Fibroblast of peridontal ligament (primary cell): ENCODE results near the gene PRKCI.
"Not testable (repeated sequence)": the region's sequence is repeated elsewhere in the genome, so short reads cannot be mapped to it uniquely, and the experiment has no call there.

Experiments
- DNase-seq: peaks from one replicate; pipeline ENCODE4 v3.0.0-alpha.2; 2010; ENCODE audit errors: extremely low read depth

Gene PRKCI

DNA sequence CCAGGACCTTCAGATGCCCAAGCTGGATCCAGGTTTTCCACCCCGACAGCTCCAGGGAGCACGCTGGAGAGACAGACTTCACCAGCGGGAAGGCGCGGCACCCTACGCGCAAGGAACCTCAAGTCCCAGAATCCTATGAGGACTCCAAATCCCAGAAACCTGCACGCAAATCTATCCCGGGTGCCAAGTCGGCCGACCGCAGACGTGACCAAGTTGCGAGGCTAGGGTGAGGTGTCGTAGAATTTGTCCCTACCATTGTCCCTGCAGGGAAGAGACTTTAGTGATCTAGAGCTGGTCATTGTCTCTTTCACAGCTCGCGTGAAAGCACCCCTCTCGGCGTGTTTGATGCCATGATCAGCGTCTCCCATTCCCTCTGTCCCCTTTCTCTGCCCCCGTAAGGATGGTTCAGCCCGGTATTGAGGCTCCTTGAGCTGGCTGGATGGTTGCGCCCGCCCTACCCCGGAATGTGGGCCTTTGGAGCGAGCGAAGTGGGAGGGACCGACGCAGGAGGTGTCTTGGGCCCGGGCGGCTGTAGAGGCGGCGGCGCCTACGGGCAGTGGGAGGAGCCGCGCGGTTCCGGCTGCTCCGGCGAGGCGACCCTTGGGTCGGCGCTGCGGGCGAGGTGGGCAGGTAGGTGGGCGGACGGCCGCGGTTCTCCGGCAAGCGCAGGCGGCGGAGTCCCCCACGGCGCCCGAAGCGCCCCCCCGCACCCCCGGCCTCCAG is at the start of gene PRKCI:
TSS of gene PRKCI (plus strand) at position 501 of the 723 bp plus-strand sequence. CDS start 246 bp downstream, outside the sequence.
- DNase-seq: peak; percentile 97

DNA sequence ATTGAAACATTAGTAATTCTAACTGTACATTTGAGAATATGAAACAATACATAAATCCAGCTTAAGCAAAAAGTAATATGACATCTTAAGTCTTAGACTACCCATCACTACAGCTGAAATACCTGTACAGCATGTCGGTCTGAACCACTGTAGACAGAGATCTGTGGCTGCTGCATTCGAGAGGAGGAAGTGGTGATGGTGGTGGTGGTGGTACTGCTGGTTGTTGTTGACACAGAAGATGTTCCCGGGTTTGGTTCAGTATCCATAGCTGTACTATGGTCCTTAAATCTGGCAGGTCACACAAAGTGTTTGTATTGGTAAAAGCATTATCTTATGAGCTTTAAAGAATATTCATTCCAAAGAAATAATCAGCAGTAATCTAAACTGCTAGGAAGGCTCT is 43.6 kb upstream of the PRKCI start:
- DNase-seq: no peak

GRCh38 chr3:170179432-170179831 is 42.8 kb upstream of the PRKCI start:
- no peak for DNase-seq

GRCh38 chr3:170180079-170180907 is 41.9 kb upstream of the PRKCI start:
- peak; percentile 51 for DNase-seq

GRCh38 chr3:170180908-170181885 is 41.0 kb upstream of the PRKCI start, which contains the start of gene PHC3:
PHC3 (minus strand) TSS chr3:170181733; CDS start chr3:170181715, 18 bp downstream.
- DNase-seq: peak; percentile 88

DNA sequence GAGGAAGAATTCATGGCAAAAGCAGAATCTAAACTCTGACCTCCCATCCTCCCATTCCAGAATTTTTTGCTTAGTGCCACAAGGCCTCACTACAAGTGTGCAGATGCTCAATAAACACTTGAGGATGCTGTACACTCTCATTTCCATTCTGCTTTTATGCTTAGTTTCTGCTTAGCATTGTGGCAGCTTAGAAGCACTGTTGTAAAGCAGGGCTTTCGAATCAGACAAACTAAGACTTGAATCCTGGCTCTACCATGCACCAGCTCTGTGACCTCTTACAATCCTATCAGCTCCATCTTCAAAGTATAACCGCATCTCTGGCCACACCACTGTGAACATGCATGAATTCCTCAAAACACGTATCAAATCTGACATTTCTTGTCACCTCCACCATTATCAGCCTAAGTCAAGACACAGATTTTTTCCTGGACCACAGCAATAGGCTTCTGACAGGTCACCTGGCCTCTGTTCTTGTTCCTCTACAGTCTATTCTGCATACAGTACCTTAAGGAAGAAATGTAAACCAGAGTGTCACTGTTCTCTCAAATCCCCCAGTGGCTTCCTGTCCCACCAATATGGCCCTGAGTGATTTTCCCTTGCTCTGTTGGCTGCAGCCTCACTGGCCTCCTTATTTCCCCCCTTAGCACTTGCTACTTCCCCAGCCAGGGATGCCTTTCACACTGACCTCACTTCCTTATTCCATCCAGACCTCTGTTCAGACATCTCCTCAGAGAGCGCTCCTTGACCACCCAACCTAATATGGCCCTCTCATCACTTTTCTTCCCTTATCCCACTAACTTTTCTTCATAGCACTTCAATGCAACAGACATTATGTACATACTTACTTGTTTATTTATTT is 32.6 kb upstream of the PRKCI start:
- no peak for DNase-seq

DNA sequence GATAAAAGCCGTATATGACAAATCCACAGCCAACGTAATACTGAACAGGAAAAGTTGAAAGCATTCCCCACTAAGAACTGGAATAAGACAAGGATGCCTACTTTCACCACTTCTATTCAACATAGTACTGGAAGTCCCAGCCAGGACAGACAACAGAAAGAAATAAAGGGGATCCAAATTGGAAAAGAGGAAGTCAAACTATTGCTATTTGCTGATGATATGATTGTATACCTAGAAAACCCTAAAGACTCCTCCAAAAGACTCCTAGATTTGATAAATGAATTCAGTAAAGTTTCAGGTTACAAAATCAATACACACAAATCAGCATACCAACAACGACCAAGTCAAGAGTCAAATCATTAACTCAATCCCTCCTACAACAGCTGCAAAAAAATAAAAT is 26.5 kb upstream of the PRKCI start:
- not testable (repeated sequence) for DNase-seq

DNA sequence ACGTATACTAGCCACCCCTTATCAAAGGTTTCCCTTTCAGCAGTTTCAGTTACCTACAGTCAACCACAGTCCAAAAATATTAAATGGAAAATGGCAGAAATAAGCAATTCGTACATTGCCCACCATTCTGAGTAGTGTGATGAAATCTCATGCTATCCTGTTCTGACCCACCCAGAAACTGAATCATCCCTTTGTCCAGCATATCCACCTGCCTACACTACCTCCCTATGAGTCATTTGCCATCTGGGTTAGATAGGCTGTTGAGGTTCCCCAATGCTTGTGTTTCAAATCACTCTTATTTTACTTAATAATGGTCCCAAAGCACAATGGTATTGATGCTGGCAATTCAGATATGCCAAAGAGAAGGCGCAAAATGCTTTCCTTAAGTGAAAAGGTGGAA is 25.4 kb upstream of the PRKCI start:
- DNase-seq: no peak

GRCh38 chr3:170200987-170201386 is 21.2 kb upstream of the PRKCI start:
- DNase-seq: no peak

- DNase-seq: no peak
Observed at GRCh38 chr3:170201527-170201926, 20.7 kb upstream of the PRKCI start.

- no peak for DNase-seq
Observed at GRCh38 chr3:170203457-170203856, 18.8 kb upstream of the PRKCI start.

- peak; percentile 20 for DNase-seq
Observed at GRCh38 chr3:170204023-170204472, 18.2 kb upstream of the PRKCI start.

DNA sequence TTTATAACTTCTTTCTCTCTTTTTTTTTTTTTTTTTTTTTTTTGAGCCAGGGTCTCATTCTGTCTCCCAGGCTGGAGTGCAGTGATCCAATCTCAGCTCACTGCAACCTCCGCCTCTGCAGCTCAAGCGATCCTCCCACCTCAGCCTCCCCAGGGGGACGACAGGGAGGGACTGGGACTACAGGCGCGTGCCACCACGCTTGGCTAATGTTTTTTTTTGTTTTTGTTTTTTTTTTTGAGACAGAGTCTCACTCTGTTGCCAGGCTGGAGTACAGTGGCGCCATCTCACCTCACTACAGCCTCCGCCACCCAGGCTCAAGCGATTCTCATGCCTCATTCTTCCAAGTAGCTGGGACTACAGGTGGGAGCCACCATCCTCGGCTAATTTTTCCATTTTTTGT is 17.7 kb upstream of the PRKCI start:
- no peak for DNase-seq

- DNase-seq: peak; percentile 79
Observed at GRCh38 chr3:170205302-170205701, 16.9 kb upstream of the PRKCI start.

- not testable (repeated sequence) for DNase-seq
Observed at GRCh38 chr3:170206164-170206762, 16.0 kb upstream of the PRKCI start.

DNA sequence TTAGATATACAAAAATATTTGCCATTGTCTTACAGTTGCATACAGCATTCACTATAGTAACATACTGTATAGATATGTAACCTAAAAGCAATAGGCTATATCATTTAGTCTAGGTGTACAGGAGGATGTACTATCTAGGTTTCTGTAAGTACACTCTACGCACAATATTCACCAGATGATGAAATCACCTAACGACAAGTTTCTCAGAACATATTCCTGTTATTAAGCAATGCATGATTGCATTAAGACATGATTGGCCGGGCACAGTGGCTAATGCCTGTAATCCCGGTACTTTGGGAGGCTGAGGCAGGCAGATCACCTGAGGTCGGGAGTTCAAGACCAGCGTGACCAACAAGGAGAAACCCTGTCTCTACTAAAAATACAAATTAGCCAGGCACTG is 14.5 kb upstream of the PRKCI start:
- DNase-seq: no peak

DNA sequence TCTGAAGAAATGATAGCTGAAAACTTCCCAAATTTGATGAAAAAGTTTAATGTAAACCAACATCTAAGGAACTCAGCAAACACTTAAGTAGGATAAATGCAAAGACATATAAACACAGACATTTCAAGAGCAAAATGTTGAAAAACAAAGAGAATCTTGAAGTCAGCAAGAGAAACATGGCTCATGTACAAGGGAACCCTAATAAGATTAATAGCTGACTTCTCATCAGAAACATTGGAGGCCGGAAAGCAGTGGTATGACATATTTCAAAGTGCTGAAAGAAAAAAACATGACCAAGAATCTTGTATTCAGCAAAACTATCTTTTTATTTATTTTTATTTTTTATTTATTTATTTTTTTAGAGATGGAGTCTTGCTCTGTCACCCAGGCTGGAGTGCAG is 10.6 kb upstream of the PRKCI start:
- no peak for DNase-seq

GRCh38 chr3:170219850-170220249 is 2.4 kb upstream of the PRKCI start:
- no peak for DNase-seq

DNA sequence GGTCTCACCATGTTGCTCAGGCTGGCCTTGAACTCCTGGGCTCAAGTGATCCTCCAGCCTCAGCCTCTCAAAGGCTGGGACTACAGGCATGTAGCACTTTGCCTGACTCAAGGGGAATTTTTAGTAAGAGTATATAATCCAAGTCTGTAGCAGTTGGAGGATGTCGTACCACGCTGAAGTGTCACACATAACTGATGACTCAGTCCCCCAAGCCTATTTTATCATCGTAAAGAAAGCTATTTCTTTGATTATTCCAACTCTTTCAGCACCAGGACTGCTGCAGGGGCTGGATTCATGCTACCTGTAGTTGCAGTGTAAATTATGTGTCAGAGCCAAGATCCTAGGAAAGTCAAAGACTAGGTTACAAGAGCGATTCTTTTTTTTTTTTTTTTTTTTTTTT is 1.4 kb upstream of the PRKCI start:
- DNase-seq: no peak
